GM06990 (cell line): ENCODE data around the gene KNCN.

Experiments
- DNase-seq: peaks from one replicate; pipeline ENCODE4 v3.0.0-alpha.2; 2011; ENCODE audit not compliant: insufficient read length; ENCODE audit errors: extremely low read depth
- H3K27me3 ChIP-seq: replicated peaks from 2 replicates; pipeline ENCODE4 v1.6.0; 2011; ENCODE audit warnings: low read length; ENCODE audit not compliant: control insufficient read depth, insufficient read depth
- H3K36me3 ChIP-seq: 2 replicates; pipeline ENCODE4 v1.5.1; 2011; ENCODE audit warnings: low read length; ENCODE audit not compliant: control insufficient read depth, insufficient read depth
- H3K4me3 ChIP-seq: replicated peaks from 2 replicates; pipeline ENCODE4 v1.5.1; 2011; ENCODE audit warnings: low read depth, mild to moderate bottlenecking, control low read depth, low read length
- TF ChIP-seq, protein P1 (sequence below): IDR thresholded peaks from 2 replicates; pipeline ENCODE4 v1.5.1; 2011; ENCODE audit warnings: low read length, control low read depth, mild to moderate bottlenecking, inconsistent platforms; ENCODE audit not compliant: insufficient read depth, poor library complexity, severe bottlenecking

The KNCN gene

DNA sequence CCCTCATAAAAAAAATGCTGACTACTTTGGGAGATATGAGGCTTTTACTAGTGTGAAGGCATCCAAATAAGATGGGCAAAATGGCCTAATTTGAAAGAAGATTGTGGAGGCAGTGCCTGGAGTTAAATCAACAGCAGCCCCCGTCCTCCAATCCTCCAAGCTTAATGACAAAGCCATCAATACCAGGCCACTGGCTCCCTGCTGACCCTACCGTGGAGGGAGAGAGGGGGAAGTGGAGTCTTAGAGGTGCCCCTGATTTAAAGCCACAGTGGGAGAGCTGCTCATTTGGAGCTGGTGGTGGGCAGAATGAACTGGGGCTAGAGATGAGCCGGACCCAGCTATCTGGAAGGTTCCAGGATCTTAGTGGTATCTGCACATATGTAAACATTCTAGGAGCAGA is 24.3 kb upstream of the KNCN start:
- Histone ChIP-seq H3K36me3 (peaks cover 13% of the 10 kb centered on the region), H3K27me3 (no peaks in the 10 kb centered on the region), H3K4me3 (no peak overlapping the region)
- TF ChIP-seq, protein P1, sequence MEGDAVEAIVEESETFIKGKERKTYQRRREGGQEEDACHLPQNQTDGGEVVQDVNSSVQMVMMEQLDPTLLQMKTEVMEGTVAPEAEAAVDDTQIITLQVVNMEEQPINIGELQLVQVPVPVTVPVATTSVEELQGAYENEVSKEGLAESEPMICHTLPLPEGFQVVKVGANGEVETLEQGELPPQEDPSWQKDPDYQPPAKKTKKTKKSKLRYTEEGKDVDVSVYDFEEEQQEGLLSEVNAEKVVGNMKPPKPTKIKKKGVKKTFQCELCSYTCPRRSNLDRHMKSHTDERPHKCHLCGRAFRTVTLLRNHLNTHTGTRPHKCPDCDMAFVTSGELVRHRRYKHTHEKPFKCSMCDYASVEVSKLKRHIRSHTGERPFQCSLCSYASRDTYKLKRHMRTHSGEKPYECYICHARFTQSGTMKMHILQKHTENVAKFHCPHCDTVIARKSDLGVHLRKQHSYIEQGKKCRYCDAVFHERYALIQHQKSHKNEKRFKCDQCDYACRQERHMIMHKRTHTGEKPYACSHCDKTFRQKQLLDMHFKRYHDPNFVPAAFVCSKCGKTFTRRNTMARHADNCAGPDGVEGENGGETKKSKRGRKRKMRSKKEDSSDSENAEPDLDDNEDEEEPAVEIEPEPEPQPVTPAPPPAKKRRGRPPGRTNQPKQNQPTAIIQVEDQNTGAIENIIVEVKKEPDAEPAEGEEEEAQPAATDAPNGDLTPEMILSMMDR, result no peak
- DNase-seq, result no peak

DNA sequence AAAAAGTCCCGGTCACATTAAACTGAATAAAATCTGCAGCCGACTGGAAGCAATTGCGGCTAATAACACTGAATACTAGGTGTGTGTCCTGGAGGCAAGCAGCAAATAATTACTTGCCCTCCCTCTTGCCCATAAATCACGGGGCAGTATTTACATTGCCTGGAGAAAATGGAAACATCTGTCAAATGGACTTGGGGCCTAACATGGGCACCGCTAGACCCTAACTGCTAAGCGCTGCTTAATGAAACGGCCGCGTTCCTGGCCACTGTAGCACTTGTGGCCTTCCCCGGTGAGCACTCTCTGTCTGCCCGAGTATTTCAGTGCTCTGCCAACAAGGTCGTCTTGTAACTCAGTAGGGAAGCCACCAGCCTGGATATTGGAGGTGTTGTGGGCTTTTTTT is 23.9 kb upstream of the KNCN start:
- no peak for DNase-seq
- peaks cover 10% of the 10 kb centered on the region for H3K36me3 ChIP-seq
- no peak overlapping the region for H3K4me3 ChIP-seq
- H3K27me3 ChIP-seq, result no peaks in the 10 kb centered on the region
- TF ChIP-seq, protein P1, result no peak

DNA sequence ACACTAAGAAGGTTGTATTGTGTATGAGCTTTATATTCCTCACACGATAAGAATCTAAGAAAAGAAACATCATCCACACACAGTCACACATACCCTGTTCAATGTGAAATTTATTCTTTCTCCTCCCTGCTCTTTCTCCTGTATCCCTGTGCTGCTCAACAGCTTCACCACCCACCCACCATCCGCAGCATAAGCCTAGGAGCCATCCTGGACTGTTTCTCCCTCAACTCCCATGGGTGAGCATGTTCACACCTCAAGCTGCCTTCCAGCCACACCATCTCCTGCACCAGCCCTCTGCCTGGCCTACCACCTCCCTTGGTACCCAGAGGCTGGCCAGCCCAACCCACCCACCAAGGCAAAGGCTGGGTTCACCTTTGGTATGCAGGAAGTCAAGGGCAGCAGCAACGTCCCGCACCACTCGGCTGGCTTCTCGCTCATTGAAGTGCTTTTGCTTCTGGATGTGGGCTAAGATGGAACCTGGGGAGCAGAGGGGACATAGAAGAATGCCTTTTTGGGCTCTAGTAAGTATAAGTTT is 20.3 kb upstream of the KNCN start:
- TF ChIP-seq, protein P1, result no peak
- Histone ChIP-seq H3K27me3 (no peaks in the 10 kb centered on the region), H3K4me3 (no peak overlapping the region), H3K36me3 (peaks cover 2% of the 10 kb centered on the region)
- DNase-seq, result no peak

DNA sequence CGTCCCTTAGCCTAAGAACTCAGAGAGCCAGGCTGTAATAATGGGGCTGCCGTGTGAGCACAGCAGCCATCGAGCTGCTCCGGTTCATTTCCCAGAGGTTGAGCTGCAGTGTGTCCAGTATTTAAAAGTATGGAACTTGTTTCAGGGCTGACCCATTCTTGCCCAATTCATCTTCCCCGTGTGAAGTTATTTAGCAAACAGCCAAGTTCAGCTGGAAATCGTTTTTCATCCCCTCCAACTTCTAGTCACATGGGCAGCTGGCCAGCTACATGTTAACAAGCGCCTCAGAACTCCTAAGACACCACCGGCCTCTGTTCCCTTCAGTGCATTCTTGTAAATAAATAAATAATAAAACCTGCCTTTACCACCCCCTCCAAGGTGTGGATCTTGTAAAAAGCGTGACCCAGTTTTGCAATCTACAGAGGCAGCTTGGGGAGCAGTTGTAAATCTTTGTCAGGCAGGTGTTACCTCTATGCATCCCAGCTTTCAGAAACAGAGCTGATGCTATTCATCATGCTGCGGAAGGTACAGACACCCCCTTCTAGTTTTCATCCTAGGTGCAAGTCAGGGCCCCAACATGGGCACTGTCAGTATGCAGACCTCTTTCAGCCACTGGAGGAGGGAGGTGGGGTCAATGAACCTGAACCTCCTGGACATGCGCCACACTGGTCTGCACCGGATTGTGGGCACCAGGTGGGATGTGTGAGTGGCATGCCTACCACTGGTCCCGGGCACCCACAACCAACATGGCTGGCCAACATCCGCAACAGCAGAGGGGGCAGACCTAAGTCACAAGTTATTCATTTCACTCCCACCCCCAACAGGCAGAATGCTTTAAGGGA is 18.7 kb upstream of the KNCN start:
- Histone ChIP-seq H3K27me3 (no peaks in the 10 kb centered on the region), H3K4me3 (no peak overlapping the region), H3K36me3 (peaks cover 2% of the 10 kb centered on the region)
- no peak for DNase-seq
- TF ChIP-seq, protein P1, result no peak

DNA sequence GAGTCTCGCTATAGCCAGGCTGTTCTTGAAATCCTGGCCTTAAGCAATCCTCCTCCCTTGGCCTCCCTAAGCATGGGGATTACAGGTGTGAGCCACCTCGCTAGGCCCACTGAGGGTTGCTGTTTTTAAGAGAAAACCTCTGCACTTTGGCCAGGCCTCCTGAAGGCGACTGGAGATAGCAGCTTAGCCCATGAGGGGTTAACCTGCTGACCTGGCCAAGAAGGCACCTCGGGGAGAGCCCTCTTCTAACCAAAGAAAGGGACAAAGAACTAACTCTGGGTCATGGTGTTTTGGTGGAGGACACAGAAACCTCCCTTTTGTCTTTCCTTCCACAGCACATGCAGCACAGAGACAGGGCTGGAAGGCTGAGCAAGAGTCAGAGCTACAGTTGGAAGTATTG is 17.7 kb upstream of the KNCN start:
- Histone ChIP-seq H3K36me3 (peaks cover under 1% of the 10 kb centered on the region), H3K27me3 (no peaks in the 10 kb centered on the region), H3K4me3 (no peak overlapping the region)
- no peak for DNase-seq
- TF ChIP-seq, protein P1, result no peak
